ENCODE measurements around the gene ELAPOR1. TPM values are rescaled to one million over a fixed set of nuclear protein-coding genes. Genes with fewer than 3 reads are reported as not detected.

ELAPOR1 gene
- total RNA-seq = 24.4 TPM
- long read RNA-seq, full-length matches to known transcripts = 18 of 41 reads
- long read RNA-seq, partial matches to known transcripts = 15 of 41 reads
- long read RNA-seq, other reads (novel, unspliced or antisense) = 8 of 41 reads

DNA sequence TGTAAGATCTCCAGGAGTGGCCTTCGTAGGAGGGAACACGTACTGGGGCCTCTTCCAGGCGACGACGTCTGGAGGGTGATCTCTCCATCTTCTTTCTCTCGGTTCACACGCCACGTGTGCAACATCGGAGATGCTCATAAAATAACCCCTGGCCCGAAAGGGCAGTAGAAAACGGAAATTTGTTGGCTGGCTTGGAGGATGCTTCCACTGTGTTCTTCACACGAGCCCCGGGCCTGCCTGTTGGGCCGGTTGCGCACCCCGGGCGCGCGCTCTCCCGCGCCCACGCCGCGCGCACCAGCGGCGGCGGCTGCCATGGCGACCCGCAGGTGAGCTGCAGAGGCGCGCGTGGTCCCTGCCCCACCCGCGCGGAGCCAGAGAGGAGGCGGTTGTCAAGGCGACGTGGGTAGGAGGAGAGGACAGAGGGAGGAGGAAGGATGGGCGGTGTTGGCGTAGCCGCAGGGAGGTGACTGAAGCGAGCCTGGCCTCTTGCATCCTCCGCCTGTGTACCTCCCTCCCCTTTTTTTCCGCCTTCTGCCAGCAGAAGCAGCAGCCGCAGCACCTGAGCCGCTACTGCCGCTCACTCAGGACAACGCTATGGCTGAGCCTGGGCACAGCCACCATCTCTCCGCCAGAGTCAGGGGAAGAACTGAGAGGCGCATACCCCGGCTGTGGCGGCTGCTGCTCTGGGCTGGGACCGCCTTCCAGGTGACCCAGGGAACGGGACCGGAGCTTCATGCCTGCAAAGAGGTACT, at the start of gene ELAPOR1:
ELAPOR1 (plus strand) TSS at position 526 of the 752 bp plus-strand sequence; CDS start at position 595, 69 bp downstream.
- TF ChIP-seq CTCF (IDR thresholded peaks at IDR 0.05) = no peak
- no peaks in the 10 kb centered on the region for H3K36me3 ChIP-seq
- no peak within 1 kb of the TSS for H3K27ac ChIP-seq
- H3K9me3 ChIP-seq = no peaks in the 10 kb centered on the region
- intact Hi-C loops (cut with DNase I) = no loop called here
- H3K27me3 ChIP-seq (ENCODE audit: low read depth) = peaks cover 29% of the 10 kb centered on the region
- peak; percentile 79 for DNase-seq
- ATAC-seq = peak; percentile 51 to 74
- peaks cover 23% of the 10 kb centered on the region for H3K4me1 ChIP-seq
- peak within 1 kb of the TSS; percentile 44 for H3K4me3 ChIP-seq

DNA sequence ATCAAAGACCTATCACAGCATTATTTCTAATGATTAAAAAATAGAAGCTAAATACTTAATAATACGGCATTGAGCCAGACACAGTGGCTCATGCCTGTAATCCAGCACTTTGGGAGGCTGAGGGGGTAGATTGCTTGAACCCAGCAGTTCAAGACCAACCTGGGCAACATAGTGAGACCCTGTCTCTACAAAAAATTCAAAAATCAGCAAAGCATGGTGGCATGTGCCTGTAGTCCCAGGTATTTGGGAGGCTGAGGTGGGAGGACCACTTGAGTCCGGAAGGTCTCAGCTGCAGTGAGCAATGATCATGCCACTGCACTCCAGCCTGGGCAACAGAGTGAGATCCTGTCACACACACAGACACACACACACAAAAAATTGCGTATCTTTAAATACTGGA, 48.8 kb upstream of the ELAPOR1 start:
- peaks cover 64% of the 10 kb centered on the region for H3K36me3 ChIP-seq
- TF ChIP-seq CTCF (IDR thresholded peaks at IDR 0.05) = no peak
- intact Hi-C loops (cut with DNase I) = no loop called here
- DNase-seq (no peak), ATAC-seq (no peak)
- no peaks in the 10 kb centered on the region for H3K9me3 ChIP-seq
- no peak overlapping the region for H3K27ac ChIP-seq
- H3K4me3 ChIP-seq = no peak overlapping the region
- no peaks in the 10 kb centered on the region for H3K4me1 ChIP-seq
- no peaks in the 10 kb centered on the region for H3K27me3 ChIP-seq (ENCODE audit: low read depth)

- Histone ChIP-seq H3K4me3 (no peak overlapping the region), H3K36me3 (peaks cover 77% of the 10 kb centered on the region), H3K9me3 (no peaks in the 10 kb centered on the region), H3K27me3 (ENCODE audit: low read depth) (no peaks in the 10 kb centered on the region), H3K4me1 (no peaks in the 10 kb centered on the region), H3K27ac (no peak overlapping the region)
- TF ChIP-seq CTCF (IDR thresholded peaks at IDR 0.05) = no peak
- ATAC-seq = no peak
- intact Hi-C loops (cut with DNase I) = no loop called here
- DNase-seq = no peak
Observed at GRCh38 chr1:109067883-109068282, 46.0 kb upstream of the ELAPOR1 start.

GRCh38 chr1:109069294-109069693, 44.6 kb upstream of the ELAPOR1 start:
- H3K9me3 ChIP-seq = no peaks in the 10 kb centered on the region
- H3K36me3 ChIP-seq = peaks cover 73% of the 10 kb centered on the region
- H3K27ac ChIP-seq = no peak overlapping the region
- intact Hi-C loops (cut with DNase I) = no loop called here
- no peaks in the 10 kb centered on the region for H3K27me3 ChIP-seq (ENCODE audit: low read depth)
- no peaks in the 10 kb centered on the region for H3K4me1 ChIP-seq
- no peak overlapping the region for H3K4me3 ChIP-seq
- ATAC-seq (no peak), DNase-seq (no peak)
- TF ChIP-seq CTCF (IDR thresholded peaks at IDR 0.05) = no peak

GRCh38 chr1:109075531-109076490, 38.1 kb upstream of the ELAPOR1 start, which contains the start of gene TAF13:
Gene TAF13, minus strand, starts transcription at chr1:109076003. Its CDS starts 56 bp downstream, at chr1:109075947.
- H3K4me1 ChIP-seq = peaks cover 21% of the 10 kb centered on the region
- ATAC-seq (peak; percentile 100), DNase-seq (peak; percentile 97)
- peak; percentile 23 for TF ChIP-seq CTCF (IDR thresholded peaks at IDR 0.05)
- peak within 1 kb of the TSS; percentile 72 for H3K4me3 ChIP-seq
- peaks cover 15% of the 10 kb centered on the region for H3K36me3 ChIP-seq
- no peaks in the 10 kb centered on the region for H3K9me3 ChIP-seq
- H3K27me3 ChIP-seq (ENCODE audit: low read depth) = no peaks in the 10 kb centered on the region
- intact Hi-C loops (cut with DNase I) = no loop called here
- peak within 1 kb of the TSS; percentile 94 for H3K27ac ChIP-seq
